K562 (cell line): ENCODE results near the gene CRYBB1.

Experiments
- CREM ChIP-seq: IDR thresholded peaks from 2 replicates; pipeline ENCODE4 v1.6.1; 2014; ENCODE audit warnings: antibody characterized with exemption, low read depth
- CTCF ChIP-seq, 3 experiments: IDR thresholded peaks in 2 of 3; conservative IDR thresholded peaks in 1 of 3; 2 replicates each; pipeline ENCODE4 v1.5.1; 2011 to 2012; ENCODE audit warnings: low read length in 3 of 3, mild to moderate bottlenecking in 3 of 3, control low read depth in 2 of 3, improper control_type of control experiment in 1 of 3, inconsistent platforms in 1 of 3, low read depth in 1 of 3, mixed read lengths in 1 of 3, moderate library complexity in 1 of 3; ENCODE audit not compliant: insufficient read depth in 2 of 3
- EZH2 ChIP-seq: IDR thresholded peaks from 2 replicates; pipeline ENCODE4 v1.6.1; 2012; ENCODE audit warnings: low read depth, mild to moderate bottlenecking, inconsistent platforms, low read length, borderline replicate concordance
- HDAC6 ChIP-seq: IDR thresholded peaks from 2 replicates; pipeline ENCODE4 v1.6.1; 2012; ENCODE audit warnings: low read depth, mild to moderate bottlenecking, control low read depth, inconsistent platforms, low read length, moderate library complexity
- KLF16 ChIP-seq: IDR thresholded peaks from 2 replicates; pipeline ENCODE4 v1.6.1; 2016; ENCODE audit warnings: antibody characterized with exemption
- MYC ChIP-seq, 2 experiments: fragments of 250-450 bp in 1 of 2; sonication (Bioruptor Pico) in 1 of 2; IDR thresholded peaks; 2 replicates each; pipeline versions ENCODE4 v1.5.1 to v1.6.1; 2012 to 2021; ENCODE audit warnings: low read depth in 2 of 2, borderline replicate concordance in 1 of 2, improper control_type of control experiment in 1 of 2, low read length in 1 of 2, mild to moderate bottlenecking in 1 of 2, moderate library complexity in 1 of 2
- NR0B1 ChIP-seq: fragments of 450-650 bp; IDR thresholded peaks from one replicate; pipeline ENCODE4 v1.6.1; 2018; ENCODE audit warnings: mild to moderate bottlenecking, moderate library complexity; ENCODE audit not compliant: partially characterized antibody
- SP1 ChIP-seq: sonication (generic); formaldehyde crosslinking; IDR thresholded peaks from 2 replicates; pipeline ENCODE4 v1.8.1; 2022; ENCODE audit warnings: mild to moderate bottlenecking, missing genetic modification reagents
- ZNF274 ChIP-seq: IDR thresholded peaks from 2 replicates; pipeline ENCODE4 v1.6.1; 2011; ENCODE audit warnings: low read depth, mild to moderate bottlenecking, low read length, moderate library complexity, borderline replicate concordance
- ZNF77 ChIP-seq: fragments of 250-450 bp; sonication (Bioruptor Pico); IDR thresholded peaks from 2 replicates; pipeline ENCODE4 v1.5.0; 2020

GRCh38 chr22:26549902-26550497, 67.8 kb downstream of the CRYBB1 start:
- no peak for TF ChIP-seq ZNF77 (CRISPR knock-in tag)
- TF ChIP-seq CREM, result no peak
- TF ChIP-seq KLF16, result no peak
- no peak for TF ChIP-seq HDAC6
- TF ChIP-seq EZH2, result no peak
- TF ChIP-seq ZNF274, result no peak
- TF ChIP-seq MYC (IDR thresholded peaks at IDR 0.05; ENCODE audit: low read depth, low read length), result no peak
- no peak for TF ChIP-seq MYC (CRISPR knock-in tag; IDR thresholded peaks at IDR 0.05; ENCODE audit: borderline replicate concordance, low read depth)
- TF ChIP-seq NR0B1, result no peak
- no peak for TF ChIP-seq SP1 (CRISPR knock-in tag)
- no peak for TF ChIP-seq CTCF (IDR thresholded peaks at IDR 0.05 in 2 of 3, conservative IDR thresholded peaks at IDR 0.05 in 1 of 3; ENCODE audit: insufficient read depth in 2 of 3, low read depth in 1 of 3, low read length in 3 of 3)
